WTC11 (cell line): ENCODE data around the gene PDAP1. TPM values are rescaled to one million over a fixed set of nuclear protein-coding genes. Genes with fewer than 3 reads are reported as not detected.

Experiments
- ATAC-seq: fragments of 200-7000 bp; cut with Tn5 transposase; 2 replicates; pipeline ENCODE4 v1.10.0; 2021; ENCODE audit warnings: mild to moderate bottlenecking, moderate library complexity
- CTCF ChIA-PET: fragments of 300-600 bp; sonication (Branson Sonifier 250); formaldehyde crosslinking; loops from one replicate; lab custom pipeline; 2021; ENCODE audit warnings: antibody characterized with exemption; lab: Charles Lee
- POLR2A ChIA-PET: fragments of 350-600 bp; sonication (Branson Sonifier 250); formaldehyde crosslinking; loops from one replicate; lab custom pipeline; 2021; ENCODE audit warnings: antibody characterized with exemption; lab: Charles Lee
- DNase-seq: peaks from one replicate; pipeline ENCODE4 v3.0.0; 2021; ENCODE audit warnings: low spot score
- H3K27ac Mint-ChIP-seq: 2 replicates; pipeline ENCODE4 v1.8.0; 2021; ENCODE audit warnings: mixed read lengths
- H3K27me3 Mint-ChIP-seq: 2 replicates; pipeline ENCODE4 v1.8.0; 2021; ENCODE audit warnings: low read depth, mild to moderate bottlenecking, moderate library complexity, mixed read lengths
- H3K36me3 Mint-ChIP-seq: 2 replicates; pipeline ENCODE4 v1.8.0; 2021; ENCODE audit warnings: mixed read lengths
- H3K4me1 Mint-ChIP-seq: 2 replicates; pipeline ENCODE4 v1.8.0; 2022; ENCODE audit warnings: mixed read lengths
- H3K4me3 Mint-ChIP-seq: 2 replicates; pipeline ENCODE4 v1.8.0; 2021; ENCODE audit warnings: mild to moderate bottlenecking, moderate library complexity, mixed read lengths
- H3K9me3 Mint-ChIP-seq: 2 replicates; pipeline ENCODE4 v1.8.0; 2021; ENCODE audit warnings: mixed read lengths
- E2F1 ChIP-seq: sonication (generic); formaldehyde crosslinking; IDR thresholded peaks from 2 replicates; pipeline ENCODE4 v1.8.0; 2022; ENCODE audit warnings: mild to moderate bottlenecking, missing genetic modification reagents
- E2F4 ChIP-seq: sonication (generic); formaldehyde crosslinking; IDR thresholded peaks from 2 replicates; pipeline ENCODE4 v1.8.1; 2022; ENCODE audit warnings: low read depth, mild to moderate bottlenecking, moderate library complexity, missing genetic modification reagents, borderline replicate concordance
- FOXK1 ChIP-seq: sonication (generic); formaldehyde crosslinking; IDR thresholded peaks from 2 replicates; pipeline ENCODE4 v1.8.0; 2022; ENCODE audit warnings: mild to moderate bottlenecking, moderate library complexity, missing genetic modification reagents
- FOXP4 ChIP-seq: sonication (generic); formaldehyde crosslinking; IDR thresholded peaks from 2 replicates; pipeline ENCODE4 v1.8.0; 2022; ENCODE audit warnings: mild to moderate bottlenecking, missing genetic modification reagents
- GTF2I ChIP-seq: fragments of 250-450 bp; sonication (Bioruptor Pico); conservative IDR thresholded peaks from 2 replicates; pipeline ENCODE4 v1.4.0; 2021; ENCODE audit warnings: mild to moderate bottlenecking
- IRF2 ChIP-seq: sonication (generic); formaldehyde crosslinking; IDR thresholded peaks from 2 replicates; pipeline ENCODE4 v1.8.0; 2022; ENCODE audit warnings: low read depth, missing genetic modification reagents, borderline replicate concordance
- JUN ChIP-seq: sonication (generic); formaldehyde crosslinking; IDR thresholded peaks from 2 replicates; pipeline ENCODE4 v1.8.0; 2023; ENCODE audit warnings: mild to moderate bottlenecking, missing genetic modification reagents
- NR1H2 ChIP-seq: sonication (generic); formaldehyde crosslinking; IDR thresholded peaks from 2 replicates; pipeline ENCODE4 v1.9.0; 2021; ENCODE audit warnings: mild to moderate bottlenecking, moderate library complexity, missing genetic modification reagents
- PRDM15 ChIP-seq: sonication (generic); formaldehyde crosslinking; IDR thresholded peaks from 2 replicates; pipeline ENCODE4 v1.8.0; 2022; ENCODE audit warnings: missing genetic modification reagents
- SMAD4 ChIP-seq: sonication (generic); formaldehyde crosslinking; IDR thresholded peaks from 2 replicates; pipeline ENCODE4 v1.8.0; 2022; ENCODE audit warnings: mild to moderate bottlenecking, missing genetic modification reagents
- TCF7 ChIP-seq: sonication (generic); formaldehyde crosslinking; IDR thresholded peaks from 2 replicates; pipeline ENCODE4 v1.8.0; 2022; ENCODE audit warnings: mild to moderate bottlenecking, low read depth, missing genetic modification reagents, moderate library complexity
- ZBTB43 ChIP-seq: sonication (generic); formaldehyde crosslinking; IDR thresholded peaks from 2 replicates; pipeline ENCODE4 v1.8.1; 2023; ENCODE audit warnings: mild to moderate bottlenecking, missing genetic modification reagents
- ZNF423 ChIP-seq: fragments of 250-450 bp; sonication (Bioruptor Pico); IDR thresholded peaks from 2 replicates; pipeline ENCODE4 v2.1.2; 2022; ENCODE audit warnings: mild to moderate bottlenecking, moderate library complexity
- ZNF425 ChIP-seq: fragments of 250-450 bp; sonication (Bioruptor Pico); conservative IDR thresholded peaks from 2 replicates; pipeline ENCODE4 v1.9.0; 2021; ENCODE audit warnings: mild to moderate bottlenecking
- ZNF671 ChIP-seq: fragments of 250-450 bp; sonication (Bioruptor Pico); IDR thresholded peaks from 2 replicates; pipeline ENCODE4 v1.8.0; 2021; ENCODE audit warnings: mild to moderate bottlenecking
- total RNA-seq: library from RNA; stranded (reverse); gene quantifications from 3 replicates; pipeline ENCODE4 v1.2.3, GENCODE V29; 2021
- TF ChIP-seq, protein P1 (sequence below): sonication (generic); formaldehyde crosslinking; IDR thresholded peaks from 2 replicates; pipeline ENCODE4 v1.8.1; 2022; ENCODE audit warnings: mild to moderate bottlenecking, moderate library complexity, missing genetic modification reagents
- TF ChIP-seq, protein P2 (sequence below): sonication (generic); formaldehyde crosslinking; IDR thresholded peaks from 2 replicates; pipeline ENCODE4 v1.8.1; 2022; ENCODE audit warnings: low read depth, missing genetic modification reagents, borderline replicate concordance

PDAP1 gene
- total RNA-seq, 1 experiment from 2014 or later: 177 TPM

DNA sequence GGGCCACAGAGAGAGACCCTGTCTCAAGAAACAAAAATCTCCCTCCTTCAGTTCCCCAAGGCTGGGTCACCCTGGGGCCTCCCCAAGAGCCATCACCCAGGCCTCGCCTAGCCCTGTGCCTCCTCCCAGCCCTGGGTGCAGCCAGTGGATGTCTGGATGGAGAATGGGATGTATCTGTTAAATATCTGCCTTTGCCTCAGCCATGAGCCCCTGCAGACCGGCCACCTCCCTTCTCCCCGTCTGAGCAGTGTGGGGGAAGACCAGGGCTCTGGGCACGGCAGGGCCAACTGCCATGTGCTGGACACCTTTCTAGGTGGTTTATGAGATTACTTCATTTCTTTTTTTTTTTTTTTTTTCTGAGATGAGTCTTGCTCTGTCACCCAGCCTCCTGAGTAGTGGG, 23.9 kb downstream of the PDAP1 start (continued):
- TF ChIP-seq IRF2 (CRISPR knock-in tag) (no peak), FOXK1 (CRISPR knock-in tag) (no peak), SMAD4 (CRISPR knock-in tag) (no peak), FOXP4 (CRISPR knock-in tag) (no peak)

- ChIA-PET POLR2A (no interaction called here), CTCF (no interaction called here)
- Mint-ChIP-seq H3K4me1 (peaks cover 11% of the 10 kb centered on the region), H3K9me3 (no peaks in the 10 kb centered on the region), H3K27me3 (no peaks in the 10 kb centered on the region), H3K27ac (no peak overlapping the region), H3K36me3 (peaks cover 22% of the 10 kb centered on the region), H3K4me3 (no peak overlapping the region)
- DNase-seq: no peak
- ATAC-seq: no peak
- no peak for TF ChIP-seq PRDM15 (CRISPR knock-in tag)
- TF ChIP-seq TCF7 (CRISPR knock-in tag): no peak
Measured at GRCh38 chr7:99383791-99384370, 24.5 kb downstream of the PDAP1 start.

GRCh38 chr7:99383203-99383602, 25.2 kb downstream of the PDAP1 start:
- Mint-ChIP-seq H3K27me3 (no peaks in the 10 kb centered on the region), H3K27ac (peak overlapping the region; percentile 12; the same call in 1 of the 2 replicates), H3K9me3 (no peaks in the 10 kb centered on the region), H3K36me3 (peaks cover 19% of the 10 kb centered on the region), H3K4me1 (peaks cover 11% of the 10 kb centered on the region), H3K4me3 (no peak overlapping the region)
- POLR2A ChIA-PET: no interaction called here
- CTCF ChIA-PET: no interaction called here
- ATAC-seq (no peak), DNase-seq (no peak)
- TF ChIP-seq JUN (CRISPR knock-in tag) (no peak), ZNF423 (CRISPR knock-in tag) (no peak), ZNF671 (CRISPR knock-in tag) (no peak), E2F1 (CRISPR knock-in tag) (no peak), ZBTB43 (no peak), E2F4 (no peak), GTF2I (CRISPR knock-in tag) (no peak), NR1H2 (CRISPR knock-in tag) (no peak), ZNF425 (CRISPR knock-in tag) (no peak)
- TF ChIP-seq, protein P1, sequence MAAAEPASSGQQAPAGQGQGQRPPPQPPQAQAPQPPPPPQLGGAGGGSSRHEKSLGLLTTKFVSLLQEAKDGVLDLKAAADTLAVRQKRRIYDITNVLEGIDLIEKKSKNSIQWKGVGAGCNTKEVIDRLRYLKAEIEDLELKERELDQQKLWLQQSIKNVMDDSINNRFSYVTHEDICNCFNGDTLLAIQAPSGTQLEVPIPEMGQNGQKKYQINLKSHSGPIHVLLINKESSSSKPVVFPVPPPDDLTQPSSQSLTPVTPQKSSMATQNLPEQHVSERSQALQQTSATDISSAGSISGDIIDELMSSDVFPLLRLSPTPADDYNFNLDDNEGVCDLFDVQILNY (CRISPR knock-in tag): no peak
- TF ChIP-seq, protein P2, sequence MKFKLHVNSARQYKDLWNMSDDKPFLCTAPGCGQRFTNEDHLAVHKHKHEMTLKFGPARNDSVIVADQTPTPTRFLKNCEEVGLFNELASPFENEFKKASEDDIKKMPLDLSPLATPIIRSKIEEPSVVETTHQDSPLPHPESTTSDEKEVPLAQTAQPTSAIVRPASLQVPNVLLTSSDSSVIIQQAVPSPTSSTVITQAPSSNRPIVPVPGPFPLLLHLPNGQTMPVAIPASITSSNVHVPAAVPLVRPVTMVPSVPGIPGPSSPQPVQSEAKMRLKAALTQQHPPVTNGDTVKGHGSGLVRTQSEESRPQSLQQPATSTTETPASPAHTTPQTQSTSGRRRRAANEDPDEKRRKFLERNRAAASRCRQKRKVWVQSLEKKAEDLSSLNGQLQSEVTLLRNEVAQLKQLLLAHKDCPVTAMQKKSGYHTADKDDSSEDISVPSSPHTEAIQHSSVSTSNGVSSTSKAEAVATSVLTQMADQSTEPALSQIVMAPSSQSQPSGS (CRISPR knock-in tag): no peak
